Eye (tissue), 1 donor: ENCODE results near the gene STAT5A.
"Not testable (repeated sequence)": the region's sequence is repeated elsewhere in the genome, so short reads cannot be mapped to it uniquely, and the experiment has no call there.

ENCODE experiments used
- DNase-seq: peaks from one replicate; pipeline ENCODE4 v3.0.0-alpha.2; 2015

STAT5A gene

GRCh38 chr17:42338427-42338985 lies 50.2 kb downstream of the STAT5A start:
- DNase-seq, result peak; percentile 23

DNA sequence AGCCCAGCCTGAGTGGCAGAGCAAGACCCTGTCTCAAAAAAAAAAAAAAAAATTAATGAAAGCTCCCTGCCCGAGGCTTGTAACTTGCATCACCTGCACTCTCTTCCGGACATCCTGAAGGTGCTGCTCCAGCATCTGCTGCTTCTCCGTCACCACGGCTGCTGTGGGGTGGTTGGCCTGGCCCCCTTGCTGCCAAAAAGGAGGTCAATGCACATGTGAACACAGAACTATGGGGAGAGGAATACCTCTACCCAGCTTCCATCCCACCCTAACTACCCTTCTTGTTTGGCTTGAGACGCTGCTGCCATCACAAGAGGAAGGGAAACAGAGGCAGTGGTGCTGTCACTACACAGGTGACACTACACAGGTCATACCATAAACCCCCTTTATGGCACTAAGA lies 50.9 kb downstream of the STAT5A start:
- DNase-seq, result no peak

GRCh38 chr17:42340691-42341127 lies 52.4 kb downstream of the STAT5A start:
- no peak for DNase-seq

- DNase-seq, result no peak
These were observed 53.3 kb downstream of the STAT5A start for GRCh38 chr17:42341568-42341967.

DNA sequence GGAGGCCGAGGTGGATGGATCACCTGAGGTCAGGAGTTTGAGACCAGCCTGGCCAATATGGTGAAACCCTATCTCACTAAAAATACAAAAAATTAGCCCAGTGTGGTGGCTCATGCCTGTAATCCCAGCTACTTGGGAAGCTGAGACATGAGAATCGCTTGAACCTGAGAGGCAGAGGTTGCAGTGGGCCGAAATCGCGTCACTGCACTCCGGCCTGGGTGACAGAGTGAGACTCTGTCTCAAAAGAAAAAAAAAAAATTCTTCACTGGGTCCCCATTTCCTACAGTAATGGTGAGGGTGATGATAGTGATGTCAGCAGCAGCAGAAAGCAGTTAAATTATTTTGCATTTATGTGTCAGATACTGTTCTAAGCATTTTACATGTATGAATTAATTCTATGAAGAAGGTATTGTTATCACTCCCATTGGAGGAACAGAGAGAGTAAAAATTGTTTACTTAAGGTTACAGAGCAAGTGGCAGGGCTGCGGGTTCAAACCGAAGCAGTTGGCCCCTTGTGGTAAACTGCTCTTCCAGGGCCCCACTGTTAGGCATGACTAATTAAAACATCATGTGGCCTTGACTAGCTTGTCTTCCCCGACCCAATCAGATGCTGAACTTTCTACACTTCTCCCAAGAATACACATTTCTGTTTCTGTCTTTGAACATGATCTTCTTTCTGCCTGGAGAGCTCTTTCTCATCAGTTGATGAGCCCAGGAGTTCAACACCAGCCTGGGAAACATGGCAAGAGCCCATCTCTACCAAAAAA lies 54.1 kb downstream of the STAT5A start:
- no peak for DNase-seq

DNA sequence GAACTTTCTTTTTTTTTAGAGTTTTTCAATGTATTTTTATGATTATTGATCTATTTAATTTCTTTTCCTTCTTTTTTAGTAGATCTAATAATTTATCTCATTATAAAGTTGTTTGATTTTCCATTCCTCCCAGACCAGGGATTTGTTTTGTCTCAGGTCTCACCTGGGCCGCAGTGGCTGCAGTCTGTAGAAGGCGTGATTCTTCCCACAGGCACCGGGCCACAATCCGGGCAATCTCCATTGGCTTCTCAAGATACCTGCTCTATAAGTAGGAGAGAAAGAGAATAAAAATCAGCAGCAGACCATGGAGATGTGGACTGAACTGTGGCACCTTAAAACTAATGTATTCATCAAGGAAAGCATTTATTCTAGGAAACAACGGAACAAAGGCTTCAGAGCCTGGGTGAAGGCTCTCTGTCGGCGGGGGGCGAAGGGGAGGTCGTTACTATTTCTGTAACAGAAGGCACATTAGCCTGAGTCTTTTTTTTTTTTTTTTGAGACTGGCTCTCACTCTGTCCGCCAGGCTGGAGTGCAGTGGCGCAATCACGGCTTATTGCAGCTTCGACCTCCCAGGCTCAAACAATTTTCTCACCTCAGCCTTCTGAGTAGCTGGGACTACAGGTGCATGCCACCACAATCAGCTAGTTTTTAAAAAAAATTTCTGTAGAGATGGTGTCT lies 57.2 kb downstream of the STAT5A start:
- DNase-seq, result no peak

- no peak for DNase-seq
These were observed 58.2 kb downstream of the STAT5A start for GRCh38 chr17:42346481-42346880.

DNA sequence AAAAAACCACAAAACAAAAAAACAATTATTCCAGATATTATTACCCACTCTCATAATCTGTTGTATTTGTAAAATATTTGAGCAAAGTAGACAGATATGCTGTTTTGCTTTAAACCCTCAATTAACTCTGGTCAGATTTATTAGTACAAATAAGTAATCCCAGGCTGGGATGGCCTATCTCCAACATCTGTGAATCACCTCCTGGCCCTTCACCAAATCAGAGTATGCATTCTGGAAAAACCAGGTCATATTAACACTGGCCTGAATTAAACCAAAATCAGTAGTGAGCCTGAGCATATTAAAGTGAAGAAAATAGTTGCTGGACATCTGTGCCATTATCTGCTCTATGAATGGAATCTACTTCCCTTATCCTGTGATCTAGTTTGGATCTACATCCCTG lies 58.9 kb downstream of the STAT5A start:
- DNase-seq, result no peak

DNA sequence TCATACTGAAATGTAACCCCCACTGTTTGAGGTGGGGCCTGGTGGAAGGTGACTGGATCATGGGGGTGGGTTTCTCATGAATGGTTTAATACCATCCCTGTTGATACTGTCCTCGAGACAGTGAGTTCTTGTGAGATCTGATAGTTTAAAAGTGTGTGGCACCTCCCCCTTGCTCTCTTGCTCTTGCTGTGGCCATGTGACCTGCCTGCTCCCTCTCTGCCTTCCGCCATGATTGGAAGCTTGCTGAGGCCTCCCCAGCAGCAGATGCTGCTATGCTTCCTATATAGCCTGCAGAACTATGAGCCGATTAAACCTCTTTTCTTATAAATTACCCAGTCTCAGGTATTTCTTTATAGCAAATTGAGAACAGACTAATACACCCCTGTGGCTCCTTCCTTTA lies 59.3 kb downstream of the STAT5A start:
- DNase-seq, result no peak

GRCh38 chr17:42348104-42348503 lies 59.8 kb downstream of the STAT5A start:
- no peak for DNase-seq

DNA sequence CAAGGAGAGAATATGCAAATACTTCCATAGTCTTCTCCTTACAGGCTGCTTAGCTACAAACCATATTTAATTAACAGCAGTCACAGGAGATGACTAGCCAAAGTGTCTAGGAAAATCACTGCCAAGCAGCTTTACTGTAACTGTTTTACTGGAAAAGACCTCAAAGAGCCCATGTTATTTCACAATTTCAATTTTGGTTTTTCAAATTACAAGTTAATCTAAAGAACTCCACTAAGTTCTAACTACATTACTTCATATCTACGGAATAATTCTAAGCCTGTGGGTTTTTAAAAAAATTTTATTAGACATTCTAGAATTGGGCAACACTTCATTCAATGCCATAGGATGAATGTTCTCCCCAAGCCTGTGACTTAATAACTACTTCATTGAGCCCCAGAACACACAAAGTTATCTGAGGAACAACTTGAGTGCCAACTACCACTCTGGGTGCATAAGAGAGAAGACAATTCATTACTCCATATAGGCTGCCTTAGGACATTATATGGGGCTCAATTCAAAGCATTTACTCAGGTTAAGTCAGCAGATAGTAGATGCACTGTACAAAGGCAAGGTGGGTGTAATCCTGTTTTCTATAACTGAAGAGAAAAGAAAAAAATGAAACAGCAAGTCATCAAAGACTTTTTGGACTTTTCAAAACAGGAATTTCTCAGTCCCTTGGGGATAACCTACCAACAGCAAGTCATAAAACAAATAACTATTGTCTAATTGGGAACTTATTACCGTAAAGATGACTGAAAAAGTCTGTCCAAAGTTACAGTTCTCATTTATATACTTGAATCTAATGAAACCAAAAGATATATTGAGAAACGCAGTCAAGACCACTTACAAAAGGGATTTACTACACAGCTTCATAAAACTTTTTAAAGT lies 66.9 kb downstream of the STAT5A start:
- no peak for DNase-seq

DNA sequence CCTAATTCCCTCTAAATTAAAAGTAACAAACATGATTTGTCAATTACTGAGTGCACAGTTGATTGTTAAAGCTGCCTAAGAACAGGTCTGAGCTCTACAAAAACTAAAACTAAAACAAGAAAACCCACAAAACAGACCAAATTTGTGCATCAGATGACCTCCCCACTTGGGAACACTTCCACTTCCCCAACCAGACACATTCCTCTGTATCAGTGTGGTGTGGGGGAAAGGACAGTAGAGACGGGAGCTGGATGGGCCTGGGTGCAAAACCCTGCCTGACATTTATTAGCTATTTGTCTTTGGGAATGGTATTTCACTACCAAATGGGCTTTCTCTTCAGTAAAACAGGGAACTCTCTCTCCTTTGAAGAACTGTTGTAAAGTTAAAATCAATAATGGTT lies 70.1 kb downstream of the STAT5A start:
- DNase-seq, result no peak

GRCh38 chr17:42359133-42359532 lies 70.8 kb downstream of the STAT5A start:
- no peak for DNase-seq

GRCh38 chr17:42360388-42360787 lies 72.1 kb downstream of the STAT5A start:
- not testable (repeated sequence) for DNase-seq
